ENCODE measurements around the gene ZNF280A. TPM values are rescaled to one million over a fixed set of nuclear protein-coding genes. Genes with fewer than 3 reads are reported as not detected.
A peak's percentile ranks its signal among the peaks of the same experiment; 100 is the strongest.

ZNF280A gene
- total and polyA plus RNA-seq, 9 of the 15 experiments (the other 6 are each of a cell fraction or from before 2014, with no cell fraction given) = 19.0 to 40.8 (median 28.6) TPM

DNA sequence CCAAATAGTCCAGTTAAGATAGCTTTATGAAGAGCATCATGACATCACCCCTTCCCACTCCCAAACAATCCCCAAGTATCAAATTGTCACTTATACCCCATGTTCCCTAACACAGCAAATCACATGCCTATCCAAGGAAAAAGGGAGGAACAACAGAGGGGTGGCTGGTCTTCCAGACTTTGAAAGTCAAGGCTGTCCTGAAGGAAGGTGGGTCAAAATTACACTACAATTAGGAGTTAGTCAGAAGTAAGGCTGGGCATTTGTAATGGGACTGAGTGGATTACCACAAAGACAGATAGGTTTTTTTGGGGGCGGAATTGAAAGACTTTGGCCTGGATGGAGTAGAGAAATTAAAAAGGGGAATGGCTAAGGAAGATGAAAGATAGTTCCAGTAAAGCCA lies 33.1 kb upstream of the ZNF280A start:
- peak overlapping the region; percentile 67 for H3K4me2 ChIP-seq (ENCODE audit: insufficient read depth, low read length)
- H3K4me3 ChIP-seq = no peak overlapping the region
- ATAC-seq (no peak), DNase-seq (ENCODE audit: extremely low read depth in 1 of 4, low spot score in 3 of 4) (peak in 2 of 4 experiments; percentile 61 to 63), FAIRE-seq (no peak)
- BruUV-seq (replicated peaks) = no TSS peak
- TF ChIP-seq KDM4B (IDR thresholded peaks at IDR 0.05; ENCODE audit: borderline replicate concordance in 2 of 2, low read depth in 1 of 2) = no peak
- no peak for TF ChIP-seq MTA1 (IDR thresholded peaks at IDR 0.05; ENCODE audit: borderline replicate concordance)
- TF ChIP-seq, protein P1, sequence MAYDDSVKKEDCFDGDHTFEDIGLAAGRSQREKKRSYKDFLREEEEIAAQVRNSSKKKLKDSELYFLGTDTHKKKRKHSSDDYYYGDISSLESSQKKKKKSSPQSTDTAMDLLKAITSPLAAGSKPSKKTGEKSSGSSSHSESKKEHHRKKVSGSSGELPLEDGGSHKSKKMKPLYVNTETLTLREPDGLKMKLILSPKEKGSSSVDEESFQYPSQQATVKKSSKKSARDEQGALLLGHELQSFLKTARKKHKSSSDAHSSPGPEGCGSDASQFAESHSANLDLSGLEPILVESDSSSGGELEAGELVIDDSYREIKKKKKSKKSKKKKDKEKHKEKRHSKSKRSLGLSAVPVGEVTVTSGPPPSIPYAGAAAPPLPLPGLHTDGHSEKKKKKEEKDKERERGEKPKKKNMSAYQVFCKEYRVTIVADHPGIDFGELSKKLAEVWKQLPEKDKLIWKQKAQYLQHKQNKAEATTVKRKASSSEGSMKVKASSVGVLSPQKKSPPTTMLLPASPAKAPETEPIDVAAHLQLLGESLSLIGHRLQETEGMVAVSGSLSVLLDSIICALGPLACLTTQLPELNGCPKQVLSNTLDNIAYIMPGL (CRISPR knock-in tag; IDR thresholded peaks at IDR 0.05) = peak; percentile 24; the same call in 1 of the 2 replicates
- TF ChIP-seq ATF3 (IDR thresholded peaks at IDR 0.05) = no peak
- 0 out of 2 replicates have a peak, but pooled peaks have one; percentile 17 for TF ChIP-seq ATF3 (CRISPR knock-in tag; conservative IDR thresholded peaks at IDR 0.05)
- TF ChIP-seq BCL6 (CRISPR knock-in tag; IDR thresholded peaks at IDR 0.05) = no peak
- 82% methylated on average over 1 of the region's 1 CpG for WGBS (ENCODE audit: insufficient coverage, low coverage, missing lambda C conversion rate)
- intact Hi-C loops (cut with micrococcal nuclease) (loop anchor here (10.0 kb wide), 3 partner anchors 688 to 918 kb away; partner anchors contain the start of genes CCDC116, MAPK1 and YDJC), in situ Hi-C loops (cut with MboI) (no loop called here)
- peaks cover 92% of the 10 kb centered on the region for H3K36me3 ChIP-seq (ENCODE audit: control insufficient read depth, insufficient read depth, low read length)
- peaks cover 49 to 58% of the 10 kb centered on the region in 2 experiments for H3K4me1 ChIP-seq (replicated peaks in 1 of 2; ENCODE audit: control insufficient read depth in 2 of 2, insufficient read depth in 2 of 2, low read length in 2 of 2)
- H3K9ac ChIP-seq (ENCODE audit: insufficient read depth in 1 of 2, low read depth in 2 of 2, low read length in 2 of 2) = peak overlapping the region; percentile 6 to 95; a peak in 2 of 4 replicates
- H2AFZ ChIP-seq (ENCODE audit: low read depth, low read length) = no peak overlapping the region
- peaks cover 65% of the 10 kb centered on the region for H3K9me1 ChIP-seq (ENCODE audit: control insufficient read depth, insufficient read depth, low read length)
- H3K27ac ChIP-seq (ENCODE audit: extremely low read depth, low read depth, low read length) = peak overlapping the region; percentile 2
- ChIA-PET CTCF (ENCODE audit: low intra/inter-chr PET ratio) (interaction anchor here (1.1 to 2.7 kb wide), 4 partner anchors 78 to 122 kb away, joined by 3 to 25 read pairs (median 9); no protein-coding TSS in a partner anchor), POLR2A (interaction anchor here (0.6 to 15.3 kb wide), 18 partner anchors 13 to 667 kb away, joined by 3 to 708 read pairs (median 4); partner anchors contain the start of genes ZNF280A and ZNF280B)
- no peaks in the 10 kb centered on the region for H3K9me3 ChIP-seq (replicated peaks; ENCODE audit: control insufficient read depth, insufficient read depth, low read depth, low read length)
- peaks cover 87% of the 10 kb centered on the region for H3K79me2 ChIP-seq (ENCODE audit: control insufficient read depth, insufficient read depth, low read length)
- H4K20me1 ChIP-seq (replicated peaks; ENCODE audit: control insufficient read depth, insufficient read depth, low read length) = peaks cover 82% of the 10 kb centered on the region
- no peaks in the 10 kb centered on the region for H3K27me3 ChIP-seq (ENCODE audit: control insufficient read depth in 2 of 2, insufficient read depth in 2 of 2, low read length in 2 of 2)

Measured in K562 (cell line).